Subcutaneous abdominal adipose tissue (tissue), 5 donors: ENCODE measurements around the gene PRUNE2.
"Not testable (repeated sequence)": the region's sequence is repeated elsewhere in the genome, so short reads cannot be mapped to it uniquely, and the experiment has no call there.

Experiments used
- H3K27ac ChIP-seq: one replicate; pipeline ENCODE4 v1.7.0; 2013; ENCODE audit warnings: low read depth, mild to moderate bottlenecking, inconsistent platforms, low read length, moderate library complexity
- H3K27me3 ChIP-seq, 5 donors: one replicate each; pipeline ENCODE4 v1.7.0; 2013; ENCODE audit warnings: low read length in 5 of 5, inconsistent platforms in 1 of 5; ENCODE audit not compliant: control insufficient read depth in 5 of 5, insufficient read depth in 4 of 5
- H3K36me3 ChIP-seq, 5 donors: one replicate each; pipeline ENCODE4 v1.7.0; 2013; ENCODE audit warnings: low read length in 5 of 5; ENCODE audit not compliant: control insufficient read depth in 5 of 5, insufficient read depth in 5 of 5
- H3K4me1 ChIP-seq, 5 donors: one replicate each; pipeline ENCODE4 v1.7.0; 2013; ENCODE audit warnings: low read length in 5 of 5, mild to moderate bottlenecking in 3 of 5, moderate library complexity in 1 of 5; ENCODE audit not compliant: control insufficient read depth in 5 of 5, insufficient read depth in 5 of 5
- H3K4me3 ChIP-seq, 5 donors: one replicate each; pipeline ENCODE4 v1.7.0; 2013; ENCODE audit warnings: low read length in 5 of 5, low read depth in 1 of 5
- H3K9ac ChIP-seq, 5 donors: one replicate each; pipeline ENCODE4 v1.7.0; 2013; ENCODE audit warnings: low read length in 5 of 5, mild to moderate bottlenecking in 4 of 5, moderate library complexity in 3 of 5
- H3K9me3 ChIP-seq, 5 donors: one replicate each; pipeline ENCODE4 v1.7.0; 2013; ENCODE audit warnings: low read length in 5 of 5; ENCODE audit not compliant: control insufficient read depth in 5 of 5
- donor health status: healthy.
- donor health status: healthy.
- donor health status: healthy.
- donor health status: healthy.
- donor health status: healthy.

The PRUNE2 gene

GRCh38 chr9:76756268-76756640, 149.7 kb downstream of the PRUNE2 start:
- H3K36me3 ChIP-seq, result no peaks in the 10 kb centered on the region
- H3K4me3 ChIP-seq, result no peak overlapping the region
- H3K4me1 ChIP-seq, result peaks cover 0 to 4% (median 0%) of the 10 kb centered on the region in 5 donors
- no peak overlapping the region for H3K27ac ChIP-seq
- H3K27me3 ChIP-seq, result no peaks in the 10 kb centered on the region
- H3K9ac ChIP-seq, result no peak overlapping the region
- no peaks in the 10 kb centered on the region for H3K9me3 ChIP-seq

GRCh38 chr9:76751001-76751400, 154.9 kb downstream of the PRUNE2 start:
- Histone ChIP-seq H3K36me3 (no peaks in the 10 kb centered on the region), H3K9me3 (no peaks in the 10 kb centered on the region), H3K4me3 (no peak overlapping the region), H3K4me1 (no peaks in the 10 kb centered on the region), H3K9ac (no peak overlapping the region), H3K27me3 (no peaks in the 10 kb centered on the region), H3K27ac (no peak overlapping the region)

DNA sequence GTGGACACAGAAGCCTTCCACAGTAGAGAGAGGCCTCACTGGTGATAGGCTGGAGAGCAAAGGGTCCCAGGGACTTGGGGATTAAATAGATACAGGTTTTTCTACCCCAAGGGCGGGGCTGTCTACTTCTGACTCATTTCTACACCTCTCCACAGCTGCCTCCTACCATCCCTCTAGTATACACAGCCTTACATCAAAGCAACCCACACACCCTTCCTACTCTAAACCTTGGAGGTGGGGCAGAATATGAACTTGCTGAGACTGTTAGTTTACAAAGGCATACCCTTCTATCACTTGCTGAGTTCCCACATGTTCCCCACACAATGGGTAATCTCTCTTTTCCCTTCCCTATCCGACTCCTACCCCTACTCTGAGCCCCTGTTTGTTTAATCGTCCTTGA, 161.6 kb downstream of the PRUNE2 start:
- Histone ChIP-seq H3K27ac (no peak overlapping the region), H3K4me3 (no peak overlapping the region), H3K27me3 (no peaks in the 10 kb centered on the region), H3K9me3 (peaks cover 0 to 8% (median 4%) of the 10 kb centered on the region in 5 donors), H3K36me3 (no peaks in the 10 kb centered on the region), H3K4me1 (no peaks in the 10 kb centered on the region), H3K9ac (no peak overlapping the region)

DNA sequence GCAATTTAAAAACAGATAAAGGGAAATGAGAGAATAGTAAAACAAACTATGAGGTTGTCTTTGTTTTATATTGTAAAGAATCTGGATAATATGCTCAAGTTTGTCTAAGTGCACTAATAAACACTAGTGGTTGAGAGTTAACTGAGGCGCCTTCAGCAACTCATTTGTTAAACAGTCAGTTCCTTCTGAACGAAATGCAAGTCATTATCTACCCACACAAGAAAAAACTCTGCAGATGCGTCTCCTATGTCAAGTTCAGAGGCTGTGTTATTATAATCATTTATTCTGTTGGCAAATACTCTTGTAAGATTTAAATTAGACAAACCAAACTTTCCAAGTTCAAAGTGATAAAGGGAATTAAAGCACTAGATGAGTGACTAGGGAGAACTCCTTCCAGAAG, 162.0 kb downstream of the PRUNE2 start:
- Histone ChIP-seq H3K4me3 (no peak overlapping the region), H3K9me3 (peaks cover 0 to 8% (median 4%) of the 10 kb centered on the region in 5 donors), H3K9ac (no peak overlapping the region), H3K4me1 (no peaks in the 10 kb centered on the region), H3K36me3 (no peaks in the 10 kb centered on the region), H3K27me3 (no peaks in the 10 kb centered on the region), H3K27ac (no peak overlapping the region)

DNA sequence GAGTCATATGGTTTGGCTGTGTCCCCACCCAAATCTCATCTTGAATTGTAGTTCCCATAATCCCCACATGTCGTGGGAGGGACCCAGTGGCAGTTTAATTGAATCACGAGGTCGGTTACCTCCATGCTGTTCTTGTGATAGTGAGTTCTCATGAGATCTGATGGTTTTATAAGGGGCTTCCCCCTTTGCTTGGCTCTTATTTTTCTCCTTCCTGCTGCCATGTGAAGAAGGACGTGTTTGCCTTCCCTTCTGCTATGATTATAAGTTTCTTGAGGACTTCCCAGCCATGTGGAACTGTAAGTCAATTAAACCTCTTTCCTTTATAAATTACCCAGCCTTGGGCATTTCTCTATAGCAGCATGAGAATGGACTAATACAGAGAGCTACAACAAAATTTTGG, 163.0 kb downstream of the PRUNE2 start:
- not testable (repeated sequence) for H3K4me3 ChIP-seq

DNA sequence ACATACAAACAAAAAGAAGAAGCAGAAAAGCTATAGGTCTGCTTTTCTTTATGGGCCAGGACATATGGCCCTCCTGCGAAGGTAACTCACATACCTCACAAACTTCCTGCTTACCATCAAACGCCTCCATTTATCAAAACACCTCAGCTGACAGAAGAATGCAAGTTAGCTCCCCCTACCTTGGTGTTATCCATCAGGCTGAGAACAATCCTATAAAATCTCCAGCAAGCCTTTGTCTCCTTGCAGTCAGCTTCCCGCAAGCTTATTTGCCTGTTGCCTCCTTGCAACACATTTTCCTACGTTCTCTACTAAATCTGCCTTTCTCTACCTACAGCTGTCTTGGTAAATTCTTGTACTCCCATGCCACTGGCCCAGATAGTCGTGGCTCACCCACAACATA, 164.4 kb downstream of the PRUNE2 start:
- Histone ChIP-seq H3K27ac (no peak overlapping the region), H3K36me3 (no peaks in the 10 kb centered on the region), H3K4me1 (no peaks in the 10 kb centered on the region), H3K9ac (no peak overlapping the region), H3K9me3 (peaks cover 0 to 8% (median 4%) of the 10 kb centered on the region in 5 donors), H3K27me3 (no peaks in the 10 kb centered on the region), H3K4me3 (no peak overlapping the region)

More for the DNA sequence above, 163.0 kb downstream of the PRUNE2 start:
- not testable (repeated sequence) for H3K4me1 ChIP-seq, H3K27me3 ChIP-seq, H3K36me3 ChIP-seq, H3K9ac ChIP-seq, H3K27ac ChIP-seq, H3K9me3 ChIP-seq

DNA sequence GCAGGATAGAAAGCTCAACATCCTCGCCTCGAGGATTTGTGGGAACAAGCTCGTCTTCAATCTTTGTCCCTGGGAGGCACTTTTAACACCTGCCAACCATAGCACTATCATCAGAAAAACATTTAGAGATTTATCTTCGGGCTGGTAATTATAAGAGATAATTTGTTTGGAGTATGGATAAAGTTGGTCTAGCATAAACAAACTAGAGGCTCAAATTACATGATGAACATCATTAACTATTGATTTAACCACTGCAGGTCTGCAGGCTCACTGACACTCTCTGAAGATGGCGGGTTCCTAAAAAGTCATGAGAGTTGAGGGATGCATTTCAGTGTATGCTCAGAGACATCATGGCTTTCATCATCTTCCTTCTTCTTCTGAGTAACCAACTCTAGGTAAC, 167.5 kb downstream of the PRUNE2 start:
- Histone ChIP-seq H3K4me1 (no peaks in the 10 kb centered on the region), H3K27ac (no peak overlapping the region), H3K9me3 (no peaks in the 10 kb centered on the region), H3K9ac (no peak overlapping the region), H3K36me3 (no peaks in the 10 kb centered on the region), H3K4me3 (no peak overlapping the region), H3K27me3 (no peaks in the 10 kb centered on the region)

DNA sequence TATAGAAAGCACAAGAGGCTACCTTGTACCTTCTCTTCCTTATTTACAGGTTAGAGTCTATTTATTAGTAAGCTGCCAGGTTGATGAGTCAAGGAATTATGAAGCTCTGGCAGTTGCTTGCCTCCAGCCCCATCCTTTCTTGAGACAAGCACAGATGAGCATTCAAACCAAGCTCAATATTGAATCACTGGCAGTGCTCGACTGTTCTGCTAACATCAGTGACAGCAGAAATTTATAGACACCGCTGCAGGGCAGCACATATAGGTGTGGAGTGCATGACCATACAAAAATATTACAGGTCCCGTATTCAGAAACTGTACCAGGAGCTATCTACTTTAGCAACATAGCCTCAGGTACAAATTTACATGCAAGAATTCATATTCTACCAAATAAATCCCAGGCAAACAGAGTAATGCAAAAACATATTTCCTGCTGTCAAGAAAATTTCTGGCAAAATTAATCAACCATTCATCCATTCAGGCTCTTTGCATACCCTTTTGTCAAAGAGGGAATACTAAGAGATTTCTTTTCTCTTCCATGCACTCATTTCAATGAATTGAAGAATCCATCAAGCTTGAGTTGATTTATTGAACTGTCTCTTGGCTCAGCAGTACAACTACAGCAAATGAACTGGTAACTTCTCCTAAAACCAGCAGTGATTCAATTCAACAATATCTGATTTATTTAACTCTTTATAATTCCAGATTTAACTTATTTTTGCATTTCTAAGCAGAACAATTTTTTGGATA, 168.6 kb downstream of the PRUNE2 start:
- no peak overlapping the region for H3K4me3 ChIP-seq
- H3K4me1 ChIP-seq, result no peaks in the 10 kb centered on the region
- no peak overlapping the region for H3K27ac ChIP-seq
- no peaks in the 10 kb centered on the region for H3K9me3 ChIP-seq
- H3K9ac ChIP-seq, result no peak overlapping the region
- no peaks in the 10 kb centered on the region for H3K36me3 ChIP-seq
- H3K27me3 ChIP-seq, result no peaks in the 10 kb centered on the region

DNA sequence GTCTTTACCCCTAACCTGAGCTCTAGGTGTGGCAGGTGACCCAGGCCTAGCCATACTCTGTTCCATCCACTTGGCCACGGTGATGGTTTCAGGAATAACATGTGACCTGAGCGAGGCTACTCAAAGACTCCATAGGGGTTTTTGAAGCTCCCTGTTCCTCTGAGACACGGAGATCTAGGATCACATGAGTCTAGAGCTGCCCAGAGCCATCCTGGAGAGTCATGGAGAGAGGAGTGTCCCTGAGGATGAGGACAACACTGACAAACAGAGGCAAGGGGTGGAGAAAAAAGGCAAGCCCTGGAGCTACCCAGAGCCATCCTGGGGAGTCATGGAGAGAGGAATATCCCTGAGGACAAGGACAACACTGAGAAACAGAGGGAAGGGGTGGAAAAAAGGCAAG, 171.2 kb downstream of the PRUNE2 start:
- Histone ChIP-seq H3K27ac (no peak overlapping the region), H3K4me3 (no peak overlapping the region), H3K27me3 (peaks cover 0 to 3% (median 0%) of the 10 kb centered on the region in 5 donors), H3K4me1 (no peaks in the 10 kb centered on the region), H3K9me3 (no peaks in the 10 kb centered on the region), H3K36me3 (no peaks in the 10 kb centered on the region), H3K9ac (no peak overlapping the region)

DNA sequence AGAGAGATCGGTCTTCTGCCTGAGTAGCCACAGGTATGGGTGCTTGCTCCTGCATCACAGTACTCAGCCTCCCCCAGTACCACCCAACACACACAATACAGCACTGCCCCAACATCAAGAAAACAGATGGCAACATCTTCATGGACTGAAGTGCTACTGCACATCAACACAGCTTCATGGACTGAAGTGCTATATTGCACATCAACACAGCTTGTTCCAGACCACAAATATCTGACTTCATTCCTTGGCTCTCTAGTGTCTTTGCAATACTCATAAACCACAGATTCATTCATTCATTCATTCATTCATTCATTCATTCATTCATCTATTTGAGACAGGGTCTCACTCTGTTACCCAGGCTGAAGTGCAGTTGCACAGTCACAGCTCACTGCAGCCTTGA, 172.8 kb downstream of the PRUNE2 start:
- Histone ChIP-seq H3K27me3 (peaks cover 0 to 3% (median 0%) of the 10 kb centered on the region in 5 donors), H3K4me3 (no peak overlapping the region), H3K9ac (no peak overlapping the region), H3K27ac (no peak overlapping the region), H3K9me3 (no peaks in the 10 kb centered on the region), H3K36me3 (no peaks in the 10 kb centered on the region), H3K4me1 (no peaks in the 10 kb centered on the region)
